Sigmoid colon (tissue), 7 donors: ENCODE measurements around the gene RASAL2. TPM values are rescaled to one million over a fixed set of nuclear protein-coding genes. Genes with fewer than 3 reads are reported as not detected.

Experiments
- DNase-seq: peaks from one replicate; pipeline ENCODE4 v3.0.0-alpha.2; 2019
- H3K27ac ChIP-seq, 4 donors: fragments of 200-600 bp; sonication (generic); one replicate each; pipeline ENCODE4 v1.5.1; 2016 to 2019; ENCODE audit warnings: mild to moderate bottlenecking in 1 of 4
- H3K27me3 ChIP-seq, 3 donors: fragments of 200-600 bp; sonication (generic); one replicate each; pipeline ENCODE4 v1.5.1; 2019; ENCODE audit warnings: mild to moderate bottlenecking in 1 of 3
- H3K36me3 ChIP-seq, 4 donors: fragments of 200-600 bp; sonication (generic); one replicate each; pipeline ENCODE4 v1.5.1; 2016 to 2019
- H3K4me1 ChIP-seq, 4 donors: fragments of 200-600 bp; sonication (generic); one replicate each; pipeline ENCODE4 v1.5.1; 2017 to 2019
- H3K4me3 ChIP-seq, 4 donors: fragments of 200-600 bp; sonication (generic); one replicate each; pipeline ENCODE4 v1.5.1; 2017 to 2019; ENCODE audit warnings: mild to moderate bottlenecking in 2 of 4, moderate library complexity in 1 of 4
- H3K9me3 ChIP-seq, 4 donors: fragments of 200-600 bp in 3 of 4; sonication (generic) in 3 of 4; one replicate each; pipeline versions ENCODE4 v1.5.1 to v1.6.1; 2013 to 2019
- EP300 ChIP-seq, 4 donors: sonication (generic); formaldehyde crosslinking; IDR thresholded peaks; one replicate each; pipeline ENCODE4 v1.6.1; 2017; ENCODE audit warnings: antibody characterized with exemption in 4 of 4
- POLR2A ChIP-seq, 2 donors: fragments of 450-650 bp; IDR thresholded peaks; one replicate each; pipeline ENCODE4 v1.6.1; 2016; ENCODE audit warnings: antibody characterized with exemption in 2 of 2, mild to moderate bottlenecking in 2 of 2, moderate library complexity in 2 of 2
- POLR2AphosphoS5 ChIP-seq, 4 donors: sonication (generic); formaldehyde crosslinking; IDR thresholded peaks; one replicate each; pipeline ENCODE4 v1.6.1; 2017; ENCODE audit warnings: antibody characterized with exemption in 4 of 4
- WGBS, 2 donors: extraction: QIAGEN DNeasy Blood & Tissue Kit; methylation state at CpG; one replicate each; pipeline ENCODE4 v1.1.7; 2013; 5-methylcytosine and 5-hydroxymethylcytosine counted together
- intact Hi-C: fragments of 100-400 bp; cut with DNase I; formaldehyde crosslinking; loops from one replicate; pipeline ENCODE4 v1.15.1; 2023
- polyA plus RNA-seq, 3 donors: library from polyadenylated mRNA; stranded (reverse); fragments of 200-250 nt; gene quantifications; one replicate each; pipeline ENCODE4 v1.2.3, GENCODE V29; 2013
- total RNA-seq, 4 donors: library from RNA; depleted of rRNA; stranded (reverse); fragments of >200 nt; gene quantifications; one replicate each; pipeline ENCODE4 v1.1.0, GENCODE V29; 2016
- TF ChIP-seq, protein P1 (sequence below), 4 experiments: fragments of 450-650 bp in 3 of 4; fragments of 200-600 bp in 1 of 4; IDR thresholded peaks; one replicate each; pipeline ENCODE4 v1.5.1; 2016 to 2019; ENCODE audit warnings: antibody characterized with exemption in 4 of 4, mild to moderate bottlenecking in 3 of 4, moderate library complexity in 2 of 4
- donor health status: healthy with polysubstance abuse.
- donor health status: Bipolar disorder and iron deficiency.
- donor health status: healthy.

RASAL2 gene
- total and polyA plus RNA-seq, 7 donors: 0.92 to 25.5 (median 11.1) TPM

DNA sequence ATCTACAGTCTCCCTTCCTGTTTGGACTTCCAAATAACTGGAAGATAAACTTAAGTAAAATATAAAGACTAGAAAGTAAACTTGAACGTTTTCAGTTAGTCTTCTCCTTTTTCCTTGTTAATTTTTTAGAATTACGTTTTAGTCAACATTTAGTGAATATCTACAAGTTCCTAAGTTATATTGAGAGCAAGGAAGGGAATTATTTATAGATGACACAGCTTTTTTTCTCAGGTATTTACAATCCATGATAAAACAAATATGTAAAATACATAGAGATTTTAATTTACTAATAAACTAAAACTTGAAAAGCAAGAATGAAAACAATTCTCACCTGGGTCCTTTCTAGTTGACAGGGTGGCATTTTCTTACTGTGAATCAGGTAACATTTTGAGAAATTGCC is 313.3 kb downstream of the RASAL2 start:
- Histone ChIP-seq H3K4me1 (peaks cover 0 to 12% (median 4%) of the 10 kb centered on the region in 4 donors), H3K27me3 (no peaks in the 10 kb centered on the region), H3K27ac (no peak overlapping the region), H3K36me3 (no peaks in the 10 kb centered on the region), H3K9me3 (no peaks in the 10 kb centered on the region), H3K4me3 (no peak overlapping the region)
- no peak for DNase-seq
- intact Hi-C loops: no loop called here
- TF ChIP-seq POLR2AphosphoS5 (IDR thresholded peaks at IDR 0.05): no peak
- TF ChIP-seq POLR2A (IDR thresholded peaks at IDR 0.05): no peak
- TF ChIP-seq, protein P1, sequence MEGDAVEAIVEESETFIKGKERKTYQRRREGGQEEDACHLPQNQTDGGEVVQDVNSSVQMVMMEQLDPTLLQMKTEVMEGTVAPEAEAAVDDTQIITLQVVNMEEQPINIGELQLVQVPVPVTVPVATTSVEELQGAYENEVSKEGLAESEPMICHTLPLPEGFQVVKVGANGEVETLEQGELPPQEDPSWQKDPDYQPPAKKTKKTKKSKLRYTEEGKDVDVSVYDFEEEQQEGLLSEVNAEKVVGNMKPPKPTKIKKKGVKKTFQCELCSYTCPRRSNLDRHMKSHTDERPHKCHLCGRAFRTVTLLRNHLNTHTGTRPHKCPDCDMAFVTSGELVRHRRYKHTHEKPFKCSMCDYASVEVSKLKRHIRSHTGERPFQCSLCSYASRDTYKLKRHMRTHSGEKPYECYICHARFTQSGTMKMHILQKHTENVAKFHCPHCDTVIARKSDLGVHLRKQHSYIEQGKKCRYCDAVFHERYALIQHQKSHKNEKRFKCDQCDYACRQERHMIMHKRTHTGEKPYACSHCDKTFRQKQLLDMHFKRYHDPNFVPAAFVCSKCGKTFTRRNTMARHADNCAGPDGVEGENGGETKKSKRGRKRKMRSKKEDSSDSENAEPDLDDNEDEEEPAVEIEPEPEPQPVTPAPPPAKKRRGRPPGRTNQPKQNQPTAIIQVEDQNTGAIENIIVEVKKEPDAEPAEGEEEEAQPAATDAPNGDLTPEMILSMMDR (IDR thresholded peaks at IDR 0.05): no peak
- TF ChIP-seq EP300 (IDR thresholded peaks at IDR 0.05): no peak
- WGBS, 2 donors: 58 to 59% methylated on average over 2 of the region's 2 CpGs

DNA sequence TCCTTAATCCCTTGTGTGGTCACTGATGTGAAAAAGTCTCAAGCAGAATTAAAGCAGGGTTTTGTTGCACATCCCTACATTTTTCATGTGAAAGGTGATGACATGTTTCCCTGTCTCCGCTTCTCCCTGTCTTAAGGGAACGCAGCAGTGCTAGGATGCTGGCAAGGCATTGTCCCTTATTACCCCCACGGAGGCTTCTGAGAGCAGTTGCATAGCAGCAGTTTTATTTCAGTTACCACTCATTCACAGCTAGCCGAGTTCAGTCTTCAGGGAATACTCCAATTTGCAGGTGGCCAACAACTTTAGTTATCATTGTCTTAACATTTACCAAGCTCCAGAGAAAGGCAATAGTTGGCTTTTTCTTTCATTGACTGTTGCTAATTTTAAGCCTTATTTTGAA is 313.8 kb downstream of the RASAL2 start:
- Histone ChIP-seq H3K27ac (no peak overlapping the region), H3K36me3 (no peaks in the 10 kb centered on the region), H3K4me1 (peaks cover 0 to 12% (median 4%) of the 10 kb centered on the region in 4 donors), H3K4me3 (no peak overlapping the region), H3K9me3 (no peaks in the 10 kb centered on the region), H3K27me3 (no peaks in the 10 kb centered on the region)
- TF ChIP-seq POLR2AphosphoS5 (IDR thresholded peaks at IDR 0.05) (no peak), EP300 (IDR thresholded peaks at IDR 0.05) (no peak), POLR2A (IDR thresholded peaks at IDR 0.05) (no peak)
- TF ChIP-seq, protein P1 (IDR thresholded peaks at IDR 0.05): no peak
- no peak for DNase-seq
- intact Hi-C loops: no loop called here
- WGBS, 2 donors: 64 to 81% methylated on average over 4 of the region's 4 CpGs

DNA sequence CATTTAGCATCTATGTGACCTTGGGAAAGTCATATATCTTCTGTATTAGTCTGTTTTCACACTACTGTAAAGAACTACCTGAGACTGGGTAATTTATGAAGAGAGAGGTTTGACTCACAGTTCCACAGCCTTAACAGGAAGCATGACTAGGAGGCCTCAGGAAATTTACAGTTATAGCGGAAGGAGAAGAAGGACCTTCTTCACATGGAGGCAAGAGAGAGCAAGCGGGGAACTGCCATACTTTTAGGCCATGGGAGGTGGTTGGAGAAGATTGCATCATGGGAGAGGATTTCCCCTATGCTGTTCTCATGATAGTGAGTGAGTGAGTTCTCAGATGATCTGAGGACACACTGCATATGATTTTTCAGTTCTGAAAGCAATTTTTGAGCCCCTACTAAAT is 315.0 kb downstream of the RASAL2 start:
- intact Hi-C loops: no loop called here
- DNase-seq: no peak
- whole genome bisulfite sequencing, 2 donors: 82 to 93% methylated on average over 2 of the region's 2 CpGs

DNA sequence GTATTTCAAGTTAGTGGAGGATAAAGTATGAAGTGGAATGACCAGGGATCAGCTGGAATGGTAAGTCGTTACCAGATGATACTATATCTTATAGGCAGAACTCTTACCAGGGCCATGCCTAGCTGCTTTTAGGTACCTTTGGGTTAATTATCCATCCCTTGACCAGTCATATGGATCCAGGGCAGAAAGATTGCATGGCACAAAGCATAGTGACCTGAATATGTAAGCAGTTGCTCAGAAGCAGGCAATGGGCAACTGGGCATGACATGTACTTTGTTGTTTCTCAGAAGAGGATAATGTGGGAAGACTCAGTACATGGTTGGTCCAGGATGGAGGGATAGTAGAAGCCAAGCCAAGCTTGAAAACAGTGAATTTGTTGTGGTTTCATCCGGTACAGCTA is 315.6 kb downstream of the RASAL2 start:
- no peak overlapping the region for H3K4me3 ChIP-seq
- peaks cover 0 to 1% (median 0%) of the 10 kb centered on the region in 4 donors for H3K9me3 ChIP-seq
- no peak for DNase-seq
- peaks cover 0 to 12% (median 4%) of the 10 kb centered on the region in 4 donors for H3K4me1 ChIP-seq
- 93 to 95% methylated on average over 2 of the region's 2 CpGs for WGBS, 2 donors
- no peaks in the 10 kb centered on the region for H3K36me3 ChIP-seq
- no peaks in the 10 kb centered on the region for H3K27me3 ChIP-seq
- no peak overlapping the region for H3K27ac ChIP-seq
- intact Hi-C loops: no loop called here
- no peak for TF ChIP-seq EP300 (IDR thresholded peaks at IDR 0.05)
- TF ChIP-seq POLR2AphosphoS5 (IDR thresholded peaks at IDR 0.05): no peak

More for the DNA sequence above, 315.0 kb downstream of the RASAL2 start:
- Histone ChIP-seq H3K4me3 (no peak overlapping the region), H3K27ac (no peak overlapping the region), H3K9me3 (no peaks in the 10 kb centered on the region), H3K36me3 (no peaks in the 10 kb centered on the region), H3K4me1 (peaks cover 0 to 12% (median 4%) of the 10 kb centered on the region in 4 donors), H3K27me3 (no peaks in the 10 kb centered on the region)
- TF ChIP-seq, protein P1 (IDR thresholded peaks at IDR 0.05): no peak
- no peak for TF ChIP-seq POLR2A (IDR thresholded peaks at IDR 0.05)
- TF ChIP-seq POLR2AphosphoS5 (IDR thresholded peaks at IDR 0.05): no peak
- no peak for TF ChIP-seq EP300 (IDR thresholded peaks at IDR 0.05)

DNA sequence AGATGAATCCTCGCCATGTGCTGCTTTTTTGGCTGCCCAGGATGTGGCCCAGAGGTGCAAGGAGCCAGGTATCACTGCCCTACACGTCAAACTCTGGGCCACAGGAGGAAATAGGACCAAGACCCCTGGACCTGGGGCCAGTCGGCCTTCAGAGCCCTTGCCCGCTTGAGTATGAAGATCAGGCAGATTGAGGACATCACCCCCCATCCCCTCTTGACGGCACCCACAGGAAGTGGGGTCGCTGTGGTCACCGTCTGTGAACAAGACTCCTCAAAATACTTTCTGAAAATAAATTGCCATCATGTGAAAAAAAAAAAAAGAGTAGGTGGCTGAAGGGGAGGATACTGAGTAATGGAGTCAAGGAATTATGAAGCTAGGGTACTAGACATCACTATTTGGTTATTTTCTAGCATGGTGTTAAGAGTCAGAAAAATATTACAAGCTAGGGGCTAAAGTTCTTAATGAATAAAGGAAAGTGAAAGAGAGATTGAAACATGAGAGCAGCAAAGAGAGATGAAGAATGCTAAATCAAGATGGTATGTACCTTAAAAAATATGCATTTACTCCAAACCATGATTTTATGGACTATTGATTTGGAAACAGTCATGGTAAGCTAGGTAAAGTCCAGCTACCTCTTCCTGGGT is 318.0 kb downstream of the RASAL2 start:
- intact Hi-C loops: loop anchor here (2.0 kb wide), 1 partner anchor 25 kb away; no protein-coding TSS in a partner anchor
- no peak overlapping the region for H3K4me3 ChIP-seq
- no peaks in the 10 kb centered on the region for H3K27me3 ChIP-seq
- TF ChIP-seq POLR2A (IDR thresholded peaks at IDR 0.05) (no peak), EP300 (IDR thresholded peaks at IDR 0.05) (no peak), POLR2AphosphoS5 (IDR thresholded peaks at IDR 0.05) (no peak)
- TF ChIP-seq, protein P1 (IDR thresholded peaks at IDR 0.05): no peak
- DNase-seq: no peak
- H3K27ac ChIP-seq: no peak overlapping the region
- 66 to 93% methylated on average over 7 of the region's 7 CpGs for WGBS, 2 donors
- no peaks in the 10 kb centered on the region for H3K36me3 ChIP-seq
- peaks cover 0 to 12% (median 4%) of the 10 kb centered on the region in 4 donors for H3K4me1 ChIP-seq
- peaks cover 0 to 1% (median 0%) of the 10 kb centered on the region in 4 donors for H3K9me3 ChIP-seq
